ENCODE results near the gene PAK6.
A peak's percentile ranks its signal among the peaks of the same experiment; 100 is the strongest.

PAK6 gene

DNA sequence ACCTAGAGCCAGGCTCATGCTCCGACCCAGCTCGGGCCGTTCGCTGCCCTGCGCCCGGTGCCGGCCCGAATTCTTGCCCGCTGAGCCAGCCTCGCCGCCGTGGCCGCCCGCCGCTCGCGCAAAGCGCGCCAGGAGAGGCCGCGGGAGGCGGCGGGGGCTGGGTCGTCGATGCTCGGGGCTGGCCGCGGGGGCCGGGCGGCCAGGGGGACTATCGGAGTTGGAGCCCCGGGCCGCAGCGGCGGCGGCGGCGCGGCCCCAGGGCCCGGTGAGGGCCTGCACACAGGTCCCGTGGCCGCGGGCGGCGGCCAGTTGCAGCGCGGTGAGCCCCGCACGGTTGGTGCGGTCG is 42.9 kb downstream of the PAK6 start:
- no peak for DNase-seq (ENCODE audit: low read depth)
- no peak overlapping the region for H3K4me3 ChIP-seq (ENCODE audit: low read length)
- no peak for TF ChIP-seq CTCF (conservative IDR thresholded peaks at IDR 0.05; ENCODE audit: low read length)

DNA sequence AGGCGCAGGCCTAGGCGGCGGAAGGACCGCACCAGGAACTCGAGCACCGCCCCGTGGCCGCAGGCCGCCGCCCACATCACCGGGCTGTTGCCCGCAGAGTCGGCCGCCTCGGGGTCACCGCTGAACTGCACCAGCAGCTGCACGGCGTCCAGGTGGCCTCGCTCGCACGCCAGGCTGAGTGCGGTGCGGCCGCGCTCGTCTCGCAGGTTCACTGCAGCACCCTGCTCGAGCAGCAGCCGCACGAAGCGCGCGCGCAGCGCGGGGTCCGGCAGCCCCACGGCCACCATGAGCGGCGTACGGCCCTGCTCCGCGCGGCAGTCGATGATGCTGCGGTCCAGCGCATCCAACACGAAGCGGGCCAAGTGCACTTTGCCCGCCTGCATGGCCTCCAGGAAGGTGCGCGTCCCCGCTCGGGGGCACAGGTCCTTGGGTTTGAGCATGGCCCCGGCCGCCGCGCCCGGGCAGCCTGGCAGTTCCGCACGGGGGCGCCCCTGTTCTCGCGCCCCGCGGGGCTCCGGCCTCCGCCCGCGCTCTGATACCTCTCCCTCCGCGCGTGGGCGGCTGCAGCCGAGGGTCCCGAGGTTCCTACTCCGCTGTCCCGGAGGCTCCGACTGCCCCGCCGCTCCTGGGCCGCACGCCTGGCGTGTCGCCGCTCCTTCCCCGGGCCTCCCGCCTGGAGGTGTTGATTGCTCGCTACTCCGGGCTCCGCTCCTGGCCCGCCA is 43.4 kb downstream of the PAK6 start:
- DNase-seq (ENCODE audit: low read depth): no peak
- H3K4me3 ChIP-seq (ENCODE audit: low read length): peak overlapping the region; percentile 40
- TF ChIP-seq CTCF (conservative IDR thresholded peaks at IDR 0.05; ENCODE audit: low read length): no peak

GRCh38 chr15:40282869-40283614 is 44.2 kb downstream of the PAK6 start, which contains the start of gene ANKRD63:
ANKRD63 (minus strand) TSS chr15:40283064; CDS start chr15:40282586, 478 bp downstream.
- TF ChIP-seq CTCF (conservative IDR thresholded peaks at IDR 0.05; ENCODE audit: low read length): no peak
- peak within 1 kb of the TSS; percentile 40 for H3K4me3 ChIP-seq (ENCODE audit: low read length)
- no peak for DNase-seq (ENCODE audit: low read depth)

GRCh38 chr15:40283615-40284300 is 44.9 kb downstream of the PAK6 start:
- DNase-seq (ENCODE audit: low read depth): no peak
- TF ChIP-seq CTCF (conservative IDR thresholded peaks at IDR 0.05; ENCODE audit: low read length): no peak
- H3K4me3 ChIP-seq (ENCODE audit: low read length): no peak overlapping the region

- peak; percentile 55 for DNase-seq (ENCODE audit: low read depth)
- no peak for TF ChIP-seq CTCF (conservative IDR thresholded peaks at IDR 0.05; ENCODE audit: low read length)
Measured at GRCh38 chr15:40285151-40285550, 46.3 kb downstream of the PAK6 start.

GRCh38 chr15:40285554-40286011 is 46.7 kb downstream of the PAK6 start:
- no peak for DNase-seq (ENCODE audit: low read depth)
- H3K4me3 ChIP-seq (ENCODE audit: low read length): no peak overlapping the region
- no peak; the same call in 1 of the 2 replicates for TF ChIP-seq CTCF (conservative IDR thresholded peaks at IDR 0.05; ENCODE audit: low read length)

More at GRCh38 chr15:40285151-40285550, 46.3 kb downstream of the PAK6 start:
- no peak overlapping the region for H3K4me3 ChIP-seq (ENCODE audit: low read length)
